HUES48 (cell line): ENCODE measurements around the gene C20orf204.

ENCODE experiments used
- H3K27ac ChIP-seq: one replicate; pipeline ENCODE4 v1.7.0; 2013; ENCODE audit warnings: low read depth, low read length, inconsistent platforms
- H3K27me3 ChIP-seq: 2 replicates; pipeline ENCODE4 v1.6.1; 2013; ENCODE audit warnings: mild to moderate bottlenecking, low read length; ENCODE audit not compliant: control insufficient read depth, insufficient read depth
- H3K36me3 ChIP-seq: 2 replicates; pipeline ENCODE4 v1.6.1; 2013; ENCODE audit warnings: low read length; ENCODE audit not compliant: control insufficient read depth, insufficient read depth
- H3K4me1 ChIP-seq: 2 replicates; pipeline ENCODE4 v1.6.1; 2013; ENCODE audit warnings: mild to moderate bottlenecking, low read length; ENCODE audit not compliant: control insufficient read depth, insufficient read depth
- H3K4me3 ChIP-seq: 2 replicates; pipeline ENCODE4 v1.5.1; 2013; ENCODE audit warnings: mild to moderate bottlenecking, low read depth, low read length
- H3K9ac ChIP-seq: 2 replicates; pipeline ENCODE4 v1.6.1; 2013; ENCODE audit warnings: mild to moderate bottlenecking, low read depth, low read length, moderate library complexity
- H3K9me3 ChIP-seq: 2 replicates; pipeline ENCODE4 v1.6.1; 2013; ENCODE audit warnings: low read length; ENCODE audit not compliant: control insufficient read depth, insufficient read depth

Gene C20orf204

GRCh38 chr20:64035933-64036345 lies at the start of gene C20orf204:
C20orf204 (plus strand) TSS chr20:64036182; CDS start chr20:64036324, 142 bp downstream.
- H3K9me3 ChIP-seq: no peaks in the 10 kb centered on the region
- no peak within 1 kb of the TSS for H3K9ac ChIP-seq
- peaks cover 38% of the 10 kb centered on the region for H3K27me3 ChIP-seq
- H3K4me1 ChIP-seq: peaks cover 13% of the 10 kb centered on the region; the same call in 1 of the 2 replicates
- no peak within 1 kb of the TSS for H3K4me3 ChIP-seq
- H3K27ac ChIP-seq: no peak within 1 kb of the TSS
- H3K36me3 ChIP-seq: peaks cover 33% of the 10 kb centered on the region

DNA sequence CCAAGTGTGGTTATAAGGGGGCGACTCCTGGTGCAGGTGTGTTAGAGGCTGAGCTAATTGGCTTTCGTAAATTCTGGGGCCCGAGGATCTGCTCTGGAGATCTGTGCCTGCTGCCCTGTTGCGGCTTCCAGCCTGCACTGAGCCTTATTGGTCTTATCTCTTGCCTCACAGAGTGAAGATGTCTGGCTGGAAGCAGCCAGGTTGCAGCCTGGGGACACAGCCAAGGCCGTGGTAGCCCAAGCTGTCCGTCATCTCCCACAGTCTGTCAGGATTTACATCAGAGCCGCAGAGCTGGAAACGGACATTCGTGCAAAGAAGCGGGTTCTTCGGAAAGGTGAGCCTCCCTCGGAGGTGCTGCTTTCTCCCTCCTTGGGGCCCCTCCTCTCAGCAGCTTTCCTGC lies 35.1 kb upstream of the C20orf204 start:
- H3K4me3 ChIP-seq: no peak overlapping the region
- peaks cover 78% of the 10 kb centered on the region for H3K36me3 ChIP-seq
- no peak overlapping the region for H3K9ac ChIP-seq
- no peak overlapping the region for H3K27ac ChIP-seq
- H3K4me1 ChIP-seq: no peaks in the 10 kb centered on the region
- H3K9me3 ChIP-seq: no peaks in the 10 kb centered on the region
- no peaks in the 10 kb centered on the region for H3K27me3 ChIP-seq

DNA sequence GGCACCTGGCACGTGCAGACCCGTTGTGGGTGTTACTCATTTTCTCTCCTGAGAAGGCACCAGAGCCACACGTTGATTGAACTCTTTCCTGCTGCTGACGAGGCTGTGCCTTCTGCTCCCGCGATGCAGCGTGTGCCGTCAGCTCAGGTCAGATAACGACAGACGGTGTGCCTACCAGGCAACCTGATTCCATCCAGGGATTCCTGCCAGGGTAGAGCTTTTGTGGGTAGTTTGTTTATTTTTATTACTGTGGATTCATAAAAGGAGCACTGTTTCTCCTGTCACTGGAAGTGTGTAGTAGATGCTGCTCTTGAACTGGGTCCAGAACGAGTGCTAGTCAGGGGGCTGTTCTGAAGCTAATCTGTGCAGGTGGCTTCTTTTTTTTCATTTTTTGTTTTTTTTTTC lies 34.4 kb upstream of the C20orf204 start:
- no peaks in the 10 kb centered on the region for H3K4me1 ChIP-seq
- H3K36me3 ChIP-seq: peaks cover 74% of the 10 kb centered on the region
- no peak overlapping the region for H3K9ac ChIP-seq
- H3K27ac ChIP-seq: no peak overlapping the region
- H3K9me3 ChIP-seq: no peaks in the 10 kb centered on the region
- no peaks in the 10 kb centered on the region for H3K27me3 ChIP-seq
- H3K4me3 ChIP-seq: no peak overlapping the region

GRCh38 chr20:64003960-64004725 lies 31.8 kb upstream of the C20orf204 start:
- H3K9me3 ChIP-seq: peaks cover 2% of the 10 kb centered on the region; the same call in 1 of the 2 replicates
- no peak overlapping the region for H3K9ac ChIP-seq
- peaks cover 70% of the 10 kb centered on the region for H3K36me3 ChIP-seq

DNA sequence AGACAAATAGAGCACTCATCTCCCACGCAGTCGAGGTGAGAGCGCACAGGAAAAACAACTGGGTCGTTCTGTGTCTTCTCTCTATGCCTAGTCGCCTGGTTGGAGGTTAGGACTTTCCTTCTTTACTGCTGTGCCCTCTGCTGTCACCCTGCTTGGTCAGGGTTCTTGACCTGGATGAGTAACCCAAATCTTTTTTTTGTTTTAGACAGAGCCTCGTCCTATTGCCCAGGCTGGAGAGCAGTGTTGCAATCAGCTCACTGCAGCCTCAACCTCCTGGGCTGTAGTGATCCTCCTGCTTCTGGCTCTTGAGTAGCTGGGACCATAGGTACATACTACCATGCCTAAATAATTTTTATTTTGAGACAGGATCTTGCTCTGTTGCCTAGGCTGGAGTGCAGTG lies 30.6 kb upstream of the C20orf204 start:
- H3K4me3 ChIP-seq: no peak overlapping the region
- H3K4me1 ChIP-seq: no peaks in the 10 kb centered on the region
- peaks cover 70% of the 10 kb centered on the region for H3K36me3 ChIP-seq
- H3K27ac ChIP-seq: no peak overlapping the region
- H3K27me3 ChIP-seq: no peaks in the 10 kb centered on the region
- peaks cover 2% of the 10 kb centered on the region; the same call in 1 of the 2 replicates for H3K9me3 ChIP-seq
- H3K9ac ChIP-seq: no peak overlapping the region

More at GRCh38 chr20:64003960-64004725, 31.8 kb upstream of the C20orf204 start:
- Histone ChIP-seq H3K27ac (no peak overlapping the region), H3K27me3 (no peaks in the 10 kb centered on the region), H3K4me3 (no peak overlapping the region), H3K4me1 (no peaks in the 10 kb centered on the region)

GRCh38 chr20:64006490-64006889 lies 29.5 kb upstream of the C20orf204 start:
- no peak overlapping the region for H3K4me3 ChIP-seq
- no peaks in the 10 kb centered on the region for H3K4me1 ChIP-seq
- H3K27me3 ChIP-seq: no peaks in the 10 kb centered on the region
- H3K9ac ChIP-seq: no peak overlapping the region
- H3K36me3 ChIP-seq: peaks cover 71% of the 10 kb centered on the region
- H3K27ac ChIP-seq: no peak overlapping the region
- H3K9me3 ChIP-seq: peaks cover 2% of the 10 kb centered on the region; the same call in 1 of the 2 replicates

- H3K9me3 ChIP-seq: peaks cover 2% of the 10 kb centered on the region; the same call in 1 of the 2 replicates
- no peaks in the 10 kb centered on the region for H3K27me3 ChIP-seq
- H3K4me3 ChIP-seq: no peak overlapping the region
- no peaks in the 10 kb centered on the region for H3K4me1 ChIP-seq
- peaks cover 70% of the 10 kb centered on the region for H3K36me3 ChIP-seq
- no peak overlapping the region for H3K9ac ChIP-seq
- no peak overlapping the region for H3K27ac ChIP-seq
Measured at GRCh38 chr20:64006902-64007301, 29.1 kb upstream of the C20orf204 start.

DNA sequence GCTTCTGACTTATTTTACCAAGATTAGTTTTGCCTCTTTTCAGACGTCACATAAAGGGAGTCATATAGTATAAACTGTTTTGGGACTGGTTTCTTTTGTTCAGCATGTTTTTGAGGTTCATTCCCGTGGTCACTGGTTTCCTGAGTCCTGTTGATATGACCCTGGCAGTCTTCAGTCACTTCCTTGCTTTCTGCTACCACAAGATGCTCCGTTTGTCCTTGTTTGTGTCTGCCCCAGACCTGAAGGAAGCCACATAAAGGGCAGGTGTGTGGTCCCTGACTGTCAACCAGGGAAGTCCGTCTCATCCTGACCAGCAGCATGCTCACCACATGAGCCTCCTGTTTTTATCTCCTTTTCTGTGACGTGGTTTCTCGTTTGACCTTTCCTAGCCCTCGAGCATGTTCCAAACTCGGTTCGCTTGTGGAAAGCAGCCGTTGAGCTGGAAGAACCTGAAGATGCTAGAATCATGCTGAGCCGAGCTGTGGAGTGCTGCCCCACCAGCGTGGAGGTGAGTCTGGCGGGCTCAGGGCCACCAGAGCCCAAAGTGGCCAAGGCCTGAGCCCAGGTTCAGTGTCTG lies 26.1 kb upstream of the C20orf204 start:
- H3K27me3 ChIP-seq: no peaks in the 10 kb centered on the region
- H3K27ac ChIP-seq: no peak overlapping the region
- H3K4me3 ChIP-seq: no peak overlapping the region
- H3K4me1 ChIP-seq: no peaks in the 10 kb centered on the region
- H3K9me3 ChIP-seq: peaks cover 2% of the 10 kb centered on the region; the same call in 1 of the 2 replicates
- no peak overlapping the region for H3K9ac ChIP-seq
- H3K36me3 ChIP-seq: peaks cover 72% of the 10 kb centered on the region

- H3K36me3 ChIP-seq: peaks cover 72% of the 10 kb centered on the region
- no peak overlapping the region for H3K4me3 ChIP-seq
- no peak overlapping the region for H3K27ac ChIP-seq
- no peaks in the 10 kb centered on the region for H3K4me1 ChIP-seq
- H3K9ac ChIP-seq: no peak overlapping the region
- no peaks in the 10 kb centered on the region for H3K27me3 ChIP-seq
- peaks cover 2% of the 10 kb centered on the region; the same call in 1 of the 2 replicates for H3K9me3 ChIP-seq
Measured at GRCh38 chr20:64010711-64011237, 25.2 kb upstream of the C20orf204 start.

GRCh38 chr20:64011366-64011779 lies 24.6 kb upstream of the C20orf204 start:
- peaks cover 2% of the 10 kb centered on the region; the same call in 1 of the 2 replicates for H3K9me3 ChIP-seq
- H3K27me3 ChIP-seq: no peaks in the 10 kb centered on the region
- H3K9ac ChIP-seq: no peak overlapping the region
- no peak overlapping the region for H3K4me3 ChIP-seq
- peaks cover 74% of the 10 kb centered on the region for H3K36me3 ChIP-seq
- H3K4me1 ChIP-seq: no peaks in the 10 kb centered on the region
- H3K27ac ChIP-seq: no peak overlapping the region
